Measurements from ENCODE around the gene LSS. TPM values are rescaled to one million over a fixed set of nuclear protein-coding genes. Genes with fewer than 3 reads are reported as not detected.
"Not testable (repeated sequence)": the region's sequence is repeated elsewhere in the genome, so short reads cannot be mapped to it uniquely, and the experiment has no call there.

Gene LSS
- total RNA-seq, 1 experiment from 2014 or later: 40.3 TPM

DNA sequence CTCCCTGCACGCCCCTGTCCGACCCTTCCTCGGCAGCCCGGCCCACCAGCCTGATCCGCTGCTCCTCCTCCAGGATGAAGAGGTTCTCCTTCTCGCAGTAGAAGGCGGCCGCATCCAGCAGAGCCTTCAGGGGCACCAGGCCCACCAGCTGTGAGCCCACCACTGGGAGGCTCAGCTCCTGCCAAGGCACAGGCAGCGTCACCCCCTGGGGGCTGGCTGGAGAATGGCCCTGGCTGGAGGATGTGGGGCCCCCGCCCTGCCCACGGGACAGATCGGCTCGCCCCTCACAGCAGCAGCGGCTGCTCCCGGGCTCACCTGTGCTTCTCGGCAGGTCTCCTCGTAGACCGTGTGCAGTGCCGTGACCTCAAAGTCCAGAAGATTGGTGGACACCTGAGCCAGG lies 78.5 kb downstream of the LSS start:
- no peak overlapping the region for H2AFZ ChIP-seq (ENCODE audit: low read length)
- peaks cover 13% of the 10 kb centered on the region for H3K4me1 ChIP-seq (ENCODE audit: low read length)
- H3K36me3 ChIP-seq (ENCODE audit: insufficient read depth, low read length): no peaks in the 10 kb centered on the region
- H3K27ac ChIP-seq (ENCODE audit: low read length): no peak overlapping the region
- H3K9me2 ChIP-seq (replicated peaks; ENCODE audit: insufficient read depth, low read length): no peaks in the 10 kb centered on the region
- H3K9ac ChIP-seq (ENCODE audit: low read length): no peak overlapping the region
- H3K4me3 ChIP-seq (ENCODE audit: low read length): no peak overlapping the region
- no peaks in the 10 kb centered on the region for H3K27me3 ChIP-seq (ENCODE audit: low read length)
- H3K9me3 ChIP-seq (ENCODE audit: low read length): no peaks in the 10 kb centered on the region
- DNase-seq: no peak
- no peaks in the 10 kb centered on the region for H4K20me1 ChIP-seq (ENCODE audit: insufficient read depth, low read depth, low read length)
- no peaks in the 10 kb centered on the region for H3K79me2 ChIP-seq (ENCODE audit: low read length)
- H3K4me2 ChIP-seq (ENCODE audit: low read depth, low read length, poor library complexity, severe bottlenecking): no peak overlapping the region

DNA sequence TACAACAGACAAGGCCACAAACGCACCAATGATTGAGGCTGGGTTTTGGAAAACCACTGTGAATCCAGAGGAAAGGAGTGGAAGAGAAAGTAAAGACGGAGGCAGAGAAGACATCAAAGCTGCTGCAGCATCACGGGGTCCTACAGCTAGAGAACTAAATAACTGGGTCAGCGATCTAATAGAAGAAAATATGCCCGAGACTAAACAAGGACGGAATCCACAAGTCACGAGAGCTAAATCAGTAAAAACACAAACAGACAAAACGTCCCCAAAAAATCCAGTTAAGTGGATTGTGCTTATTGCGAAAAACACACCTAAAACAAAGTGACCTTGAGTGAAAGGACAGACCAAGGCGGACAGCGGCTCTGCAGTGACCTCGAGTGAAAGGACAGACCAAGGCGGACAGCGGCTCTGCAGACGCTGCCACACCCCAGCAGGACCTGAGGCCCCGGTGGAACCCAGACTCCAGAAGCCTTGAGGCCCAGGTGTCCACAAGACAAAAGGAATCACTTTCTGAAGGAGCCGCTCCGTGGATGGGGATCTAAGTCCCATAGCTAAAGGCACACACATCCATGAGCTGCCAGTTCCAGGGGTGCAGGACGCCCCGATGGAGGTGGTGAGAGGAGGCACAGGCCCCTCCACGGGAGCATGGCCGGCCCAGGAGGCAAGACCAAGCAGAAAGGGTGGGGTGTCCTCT lies 79.2 kb downstream of the LSS start:
- Histone ChIP-seq H3K9me3 (ENCODE audit: low read length) (no peaks in the 10 kb centered on the region), H3K4me2 (ENCODE audit: low read depth, low read length, poor library complexity, severe bottlenecking) (no peak overlapping the region), H3K9ac (ENCODE audit: low read length) (no peak overlapping the region), H3K27me3 (ENCODE audit: low read length) (no peaks in the 10 kb centered on the region), H4K20me1 (ENCODE audit: insufficient read depth, low read depth, low read length) (no peaks in the 10 kb centered on the region), H3K27ac (ENCODE audit: low read length) (no peak overlapping the region), H3K4me3 (ENCODE audit: low read length) (no peak overlapping the region), H2AFZ (ENCODE audit: low read length) (no peak overlapping the region), H3K4me1 (ENCODE audit: low read length) (peaks cover 13% of the 10 kb centered on the region), H3K36me3 (ENCODE audit: insufficient read depth, low read length) (no peaks in the 10 kb centered on the region), H3K79me2 (ENCODE audit: low read length) (no peaks in the 10 kb centered on the region), H3K9me2 (replicated peaks; ENCODE audit: insufficient read depth, low read length) (no peaks in the 10 kb centered on the region)
- DNase-seq: no peak

- Histone ChIP-seq H3K4me1 (ENCODE audit: low read length) (peaks cover 13% of the 10 kb centered on the region), H3K9ac (ENCODE audit: low read length) (no peak overlapping the region), H3K27me3 (ENCODE audit: low read length) (no peaks in the 10 kb centered on the region), H3K9me3 (ENCODE audit: low read length) (no peaks in the 10 kb centered on the region), H3K4me3 (ENCODE audit: low read length) (no peak overlapping the region), H3K36me3 (ENCODE audit: insufficient read depth, low read length) (no peaks in the 10 kb centered on the region), H2AFZ (ENCODE audit: low read length) (no peak overlapping the region), H3K4me2 (ENCODE audit: low read depth, low read length, poor library complexity, severe bottlenecking) (no peak overlapping the region), H3K9me2 (replicated peaks; ENCODE audit: insufficient read depth, low read length) (no peaks in the 10 kb centered on the region), H3K27ac (ENCODE audit: low read length) (no peak overlapping the region), H4K20me1 (ENCODE audit: insufficient read depth, low read depth, low read length) (no peaks in the 10 kb centered on the region), H3K79me2 (ENCODE audit: low read length) (no peaks in the 10 kb centered on the region)
- DNase-seq: no peak
These were observed 80.5 kb downstream of the LSS start for GRCh38 chr21:46148106-46148505.

DNA sequence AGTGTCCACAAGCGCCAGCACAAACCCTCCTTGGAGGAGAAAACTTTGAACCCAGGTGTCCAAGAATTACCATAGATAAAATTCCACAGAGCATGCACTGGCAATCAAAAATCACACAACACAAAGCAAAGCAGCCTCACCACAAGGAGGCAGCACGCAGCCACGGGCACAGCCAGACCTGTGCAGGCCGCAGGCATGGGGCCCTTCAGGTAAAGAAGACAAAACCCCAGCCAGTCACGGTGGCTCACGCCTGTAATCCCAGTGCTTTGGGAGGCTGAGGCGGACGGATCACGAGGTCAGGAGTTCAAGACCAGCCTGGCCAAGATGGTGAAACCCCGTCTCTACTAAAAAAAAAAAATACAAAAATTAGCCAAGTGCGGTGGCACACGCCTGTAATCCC lies 81.1 kb downstream of the LSS start:
- not testable (repeated sequence) for H3K9me3 ChIP-seq (ENCODE audit: low read length); H4K20me1 ChIP-seq (ENCODE audit: insufficient read depth, low read depth, low read length); H3K4me3 ChIP-seq (ENCODE audit: low read length); H2AFZ ChIP-seq (ENCODE audit: low read length); H3K27ac ChIP-seq (ENCODE audit: low read length); H3K79me2 ChIP-seq (ENCODE audit: low read length); H3K27me3 ChIP-seq (ENCODE audit: low read length); H3K4me2 ChIP-seq (ENCODE audit: low read depth, low read length, poor library complexity, severe bottlenecking); H3K9ac ChIP-seq (ENCODE audit: low read length); H3K9me2 ChIP-seq (replicated peaks; ENCODE audit: insufficient read depth, low read length); H3K36me3 ChIP-seq (ENCODE audit: insufficient read depth, low read length)
- DNase-seq: peak; percentile 89
- peaks cover 10% of the 10 kb centered on the region for H3K4me1 ChIP-seq (ENCODE audit: low read length)

GRCh38 chr21:46146856-46147255 lies 81.7 kb downstream of the LSS start:
- H3K9me2 ChIP-seq (replicated peaks; ENCODE audit: insufficient read depth, low read length): no peaks in the 10 kb centered on the region
- no peaks in the 10 kb centered on the region for H3K79me2 ChIP-seq (ENCODE audit: low read length)
- H3K4me1 ChIP-seq (ENCODE audit: low read length): peaks cover 10% of the 10 kb centered on the region
- no peak overlapping the region for H3K4me2 ChIP-seq (ENCODE audit: low read depth, low read length, poor library complexity, severe bottlenecking)
- no peak overlapping the region for H3K9ac ChIP-seq (ENCODE audit: low read length)
- no peaks in the 10 kb centered on the region for H3K36me3 ChIP-seq (ENCODE audit: insufficient read depth, low read length)
- no peaks in the 10 kb centered on the region for H3K27me3 ChIP-seq (ENCODE audit: low read length)
- no peaks in the 10 kb centered on the region for H4K20me1 ChIP-seq (ENCODE audit: insufficient read depth, low read depth, low read length)
- DNase-seq: no peak
- H3K4me3 ChIP-seq (ENCODE audit: low read length): no peak overlapping the region
- H3K9me3 ChIP-seq (ENCODE audit: low read length): no peaks in the 10 kb centered on the region
- H2AFZ ChIP-seq (ENCODE audit: low read length): no peak overlapping the region
- no peak overlapping the region for H3K27ac ChIP-seq (ENCODE audit: low read length)

- no peak overlapping the region for H2AFZ ChIP-seq (ENCODE audit: low read length)
- no peak overlapping the region for H3K4me3 ChIP-seq (ENCODE audit: low read length)
- H3K27ac ChIP-seq (ENCODE audit: low read length): no peak overlapping the region
- no peaks in the 10 kb centered on the region for H3K9me2 ChIP-seq (replicated peaks; ENCODE audit: insufficient read depth, low read length)
- H3K4me2 ChIP-seq (ENCODE audit: low read depth, low read length, poor library complexity, severe bottlenecking): no peak overlapping the region
- H3K36me3 ChIP-seq (ENCODE audit: insufficient read depth, low read length): no peaks in the 10 kb centered on the region
- peak; percentile 57 for DNase-seq
- no peaks in the 10 kb centered on the region for H3K79me2 ChIP-seq (ENCODE audit: low read length)
- H3K9ac ChIP-seq (ENCODE audit: low read length): no peak overlapping the region
- no peaks in the 10 kb centered on the region for H3K9me3 ChIP-seq (ENCODE audit: low read length)
- peaks cover 10% of the 10 kb centered on the region for H3K4me1 ChIP-seq (ENCODE audit: low read length)
- no peaks in the 10 kb centered on the region for H4K20me1 ChIP-seq (ENCODE audit: insufficient read depth, low read depth, low read length)
- H3K27me3 ChIP-seq (ENCODE audit: low read length): no peaks in the 10 kb centered on the region
These were observed 82.5 kb downstream of the LSS start for GRCh38 chr21:46145840-46146691.

- H3K9ac ChIP-seq (ENCODE audit: low read length): no peak overlapping the region
- peaks cover 10% of the 10 kb centered on the region for H3K4me1 ChIP-seq (ENCODE audit: low read length)
- no peak for DNase-seq
These were observed 83.3 kb downstream of the LSS start for GRCh38 chr21:46145159-46145839.

GRCh38 chr21:46144464-46145070 lies 84.0 kb downstream of the LSS start:
- peaks cover 10% of the 10 kb centered on the region for H3K4me1 ChIP-seq (ENCODE audit: low read length)
- no peaks in the 10 kb centered on the region for H3K9me2 ChIP-seq (replicated peaks; ENCODE audit: insufficient read depth, low read length)
- no peaks in the 10 kb centered on the region for H3K36me3 ChIP-seq (ENCODE audit: insufficient read depth, low read length)
- no peak overlapping the region for H3K4me2 ChIP-seq (ENCODE audit: low read depth, low read length, poor library complexity, severe bottlenecking)
- no peaks in the 10 kb centered on the region for H4K20me1 ChIP-seq (ENCODE audit: insufficient read depth, low read depth, low read length)
- H3K9me3 ChIP-seq (ENCODE audit: low read length): no peaks in the 10 kb centered on the region
- no peak overlapping the region for H3K27ac ChIP-seq (ENCODE audit: low read length)
- no peaks in the 10 kb centered on the region for H3K79me2 ChIP-seq (ENCODE audit: low read length)
- H3K9ac ChIP-seq (ENCODE audit: low read length): no peak overlapping the region
- no peak for DNase-seq
- no peaks in the 10 kb centered on the region for H3K27me3 ChIP-seq (ENCODE audit: low read length)
- no peak overlapping the region for H3K4me3 ChIP-seq (ENCODE audit: low read length)
- H2AFZ ChIP-seq (ENCODE audit: low read length): no peak overlapping the region

More at GRCh38 chr21:46145159-46145839, 83.3 kb downstream of the LSS start:
- Histone ChIP-seq H3K4me3 (ENCODE audit: low read length) (no peak overlapping the region), H3K27ac (ENCODE audit: low read length) (no peak overlapping the region), H3K9me2 (replicated peaks; ENCODE audit: insufficient read depth, low read length) (no peaks in the 10 kb centered on the region), H3K27me3 (ENCODE audit: low read length) (no peaks in the 10 kb centered on the region), H3K79me2 (ENCODE audit: low read length) (no peaks in the 10 kb centered on the region), H3K36me3 (ENCODE audit: insufficient read depth, low read length) (no peaks in the 10 kb centered on the region), H3K4me2 (ENCODE audit: low read depth, low read length, poor library complexity, severe bottlenecking) (no peak overlapping the region), H4K20me1 (ENCODE audit: insufficient read depth, low read depth, low read length) (no peaks in the 10 kb centered on the region), H2AFZ (ENCODE audit: low read length) (no peak overlapping the region), H3K9me3 (ENCODE audit: low read length) (no peaks in the 10 kb centered on the region)
